H1 (cell line): ENCODE measurements around the gene CLDN25. TPM values are rescaled to one million over a fixed set of nuclear protein-coding genes. Genes with fewer than 3 reads are reported as not detected.

Experiments used
- CTCF ChIA-PET: fragments of 300-600 bp; sonication (Branson Sonifier 250); formaldehyde crosslinking; loops from one replicate; lab custom pipeline; 2021; ENCODE audit not compliant: partially characterized antibody; lab: Charles Lee
- POLR2A ChIA-PET: fragments of 300-600 bp; sonication (Branson Sonifier 250); formaldehyde crosslinking; loops from one replicate; lab custom pipeline; 2021; ENCODE audit warnings: inconsistent platforms; ENCODE audit not compliant: partially characterized antibody; lab: Charles Lee
- DNase-seq, 2 experiments: peaks; one replicate each; pipeline versions ENCODE4 v3.0.0 to v3.0.0-alpha.2; 2010 to 2022; ENCODE audit warnings: low spot score in 2 of 2, low read depth in 1 of 2, mixed read lengths in 1 of 2
- FAIRE-seq: peaks from 2 replicates; lab custom pipeline; 2011; peaks lifted over from hg19 to GRCh38; lab: Jason Lieb, UNC
- H2AFZ ChIP-seq: 2 replicates; pipeline ENCODE4 v1.8.1; 2012; ENCODE audit warnings: low read length, inconsistent platforms
- H2AK5ac ChIP-seq: 2 replicates; pipeline ENCODE4 v1.6.1; 2013; ENCODE audit warnings: low read depth, low read length
- H2BK120ac ChIP-seq: replicated peaks from 2 replicates; pipeline ENCODE3; 2013; ENCODE audit warnings: low read depth, low read length, inconsistent platforms
- H2BK12ac ChIP-seq: 2 replicates; pipeline ENCODE4 v1.6.1; 2013; ENCODE audit warnings: low read depth, low read length
- H2BK15ac ChIP-seq: 2 replicates; pipeline ENCODE4 v1.6.1; 2013; ENCODE audit warnings: low read length
- H2BK20ac ChIP-seq: 2 replicates; pipeline ENCODE4 v1.6.1; 2013; ENCODE audit warnings: low read length
- H2BK5ac ChIP-seq: 2 replicates; pipeline ENCODE4 v1.6.1; 2013; ENCODE audit warnings: low read depth, low read length
- H3K14ac ChIP-seq: 2 replicates; pipeline ENCODE4 v1.6.1; 2013; ENCODE audit warnings: inconsistent platforms; ENCODE audit not compliant: insufficient read length
- H3K18ac ChIP-seq: 2 replicates; pipeline ENCODE4 v1.6.1; 2013; ENCODE audit warnings: low read length; ENCODE audit errors: extremely low read depth
- H3K23ac ChIP-seq: 2 replicates; pipeline ENCODE4 v1.6.1; 2013; ENCODE audit warnings: inconsistent platforms; ENCODE audit not compliant: insufficient read length
- H3K23me2 ChIP-seq: 2 replicates; pipeline ENCODE4 v1.6.1; 2013; ENCODE audit warnings: low read depth, low read length
- H3K27ac ChIP-seq: 2 replicates; pipeline ENCODE4 v1.6.1; 2011; ENCODE audit warnings: low read depth, low read length, inconsistent platforms
- H3K27me3 ChIP-seq, 4 experiments: replicated peaks in 1 of 4; 1 replicate in 1 of 4; 2 replicates in 3 of 4; pipeline versions ENCODE4 v1.6.1 to v1.8.1; 2011 to 2013; ENCODE audit warnings: low read length in 3 of 4, mild to moderate bottlenecking in 3 of 4, inconsistent platforms in 2 of 4, mixed read lengths in 2 of 4, moderate library complexity in 1 of 4; ENCODE audit not compliant: control insufficient read depth in 3 of 4, insufficient read depth in 3 of 4; ENCODE audit errors: extremely low read depth in 1 of 4
- H3K36me3 ChIP-seq, 4 experiments: 2 replicates each; pipeline versions ENCODE4 v1.6.1 to v1.8.1; 2011 to 2013; ENCODE audit warnings: mild to moderate bottlenecking in 4 of 4, low read length in 3 of 4, moderate library complexity in 2 of 4, control low read depth in 1 of 4, inconsistent platforms in 1 of 4; ENCODE audit not compliant: insufficient read depth in 4 of 4, control insufficient read depth in 2 of 4
- H3K4ac ChIP-seq: replicated peaks from 2 replicates; pipeline ENCODE3; 2013; ENCODE audit warnings: low read length, low read depth, mixed read lengths, inconsistent platforms; ENCODE audit not compliant: insufficient read length
- H3K4me1 ChIP-seq, 4 experiments: replicated peaks in 1 of 4; 1 replicate in 1 of 4; 2 replicates in 3 of 4; pipeline versions ENCODE4 v1.6.1 to v1.8.1; 2011 to 2013; ENCODE audit warnings: low read length in 3 of 4, inconsistent platforms in 2 of 4, mixed read lengths in 1 of 4; ENCODE audit not compliant: insufficient read depth in 4 of 4, control insufficient read depth in 3 of 4
- H3K4me2 ChIP-seq, 2 experiments: 2 replicates each; pipeline versions ENCODE4 v1.6.1 to v1.8.1; 2011 to 2013; ENCODE audit warnings: low read depth in 2 of 2, low read length in 2 of 2, control low read depth in 1 of 2, inconsistent platforms in 1 of 2, mild to moderate bottlenecking in 1 of 2; ENCODE audit not compliant: insufficient read depth in 1 of 2
- H3K4me3 ChIP-seq, 4 experiments: fragments of 200-600, 300-600 bp in 1 of 4; sonication (generic), shearing (Covaris generic), sonication (Bioruptor Twin) in 1 of 4; 2 replicates each; pipeline versions ENCODE4 v1.5.1 to v1.8.1; 2011 to 2016; ENCODE audit warnings: low read length in 4 of 4, low read depth in 3 of 4, control low read depth in 2 of 4, inconsistent platforms in 2 of 4, mild to moderate bottlenecking in 2 of 4, mixed read lengths in 1 of 4, moderate library complexity in 1 of 4; ENCODE audit not compliant: insufficient read depth in 2 of 4; ENCODE audit errors: extremely low read depth in 1 of 4
- H3K56ac ChIP-seq: replicated peaks from 2 replicates; pipeline ENCODE3; 2013; ENCODE audit warnings: low read depth, mild to moderate bottlenecking, mixed read lengths, low read length, inconsistent platforms; ENCODE audit not compliant: insufficient read length
- H3K79me1 ChIP-seq: 2 replicates; pipeline ENCODE4 v1.6.1; 2013; ENCODE audit warnings: low read depth, low read length, control low read depth
- H3K79me2 ChIP-seq, 2 experiments: 2 replicates each; pipeline versions ENCODE4 v1.6.1 to v1.8.1; 2012 to 2013; ENCODE audit warnings: low read length in 2 of 2, mild to moderate bottlenecking in 2 of 2, inconsistent platforms in 1 of 2; ENCODE audit not compliant: insufficient read depth in 2 of 2, control insufficient read depth in 1 of 2
- H3K9ac ChIP-seq, 4 experiments: replicated peaks in 1 of 4; 1 replicate in 1 of 4; 2 replicates in 3 of 4; pipeline versions ENCODE4 v1.6.1 to v1.8.1; 2011 to 2013; ENCODE audit warnings: low read depth in 3 of 4, low read length in 3 of 4, control low read depth in 2 of 4, mild to moderate bottlenecking in 2 of 4, moderate library complexity in 2 of 4, inconsistent platforms in 1 of 4; ENCODE audit errors: extremely low read depth in 1 of 4
- H3K9me3 ChIP-seq, 2 experiments: 2 replicates each; pipeline versions ENCODE4 v1.6.1 to v1.8.1; 2012 to 2013; ENCODE audit warnings: mild to moderate bottlenecking in 2 of 2, moderate library complexity in 2 of 2, control low read depth in 1 of 2, inconsistent platforms in 1 of 2, low read depth in 1 of 2, low read length in 1 of 2, mixed read lengths in 1 of 2; ENCODE audit not compliant: insufficient read depth in 2 of 2
- H4K20me1 ChIP-seq, 2 experiments: replicated peaks in 1 of 2; 2 replicates each; pipeline versions ENCODE3 to v1.8.1; 2011 to 2013; ENCODE audit warnings: inconsistent platforms in 2 of 2, low read length in 2 of 2, mild to moderate bottlenecking in 1 of 2; ENCODE audit not compliant: insufficient read depth in 2 of 2, control insufficient read depth in 1 of 2
- H4K5ac ChIP-seq: 2 replicates; pipeline ENCODE4 v1.6.1; 2013; ENCODE audit warnings: low read length, low read depth, mixed read lengths, inconsistent platforms; ENCODE audit not compliant: insufficient read length
- H4K8ac ChIP-seq: 2 replicates; pipeline ENCODE4 v1.8.0; 2013; ENCODE audit warnings: mild to moderate bottlenecking, moderate library complexity, low read length, inconsistent platforms; ENCODE audit not compliant: insufficient read depth; ENCODE audit errors: extremely low read depth
- H4K91ac ChIP-seq: replicated peaks from 2 replicates; pipeline ENCODE3; 2013; ENCODE audit warnings: low read length, mixed read lengths, inconsistent platforms; ENCODE audit not compliant: insufficient read length
- CBX8 ChIP-seq: fragments of 300-800, 300-1000 bp; sonication (generic); IDR thresholded peaks from 2 replicates; pipeline ENCODE4 v1.7.1; 2016; ENCODE audit warnings: low read depth, low read length, borderline replicate concordance
- CHD2 ChIP-seq: IDR thresholded peaks from 2 replicates; pipeline ENCODE4 v1.6.1; 2012; ENCODE audit warnings: low read length, improper control_type of control experiment
- EP300 ChIP-seq, 2 experiments: IDR thresholded peaks; 1 replicate in 1 of 2; 2 replicates in 1 of 2; pipeline ENCODE4 v1.6.1; 2011 to 2012; ENCODE audit warnings: low read depth in 2 of 2, low read length in 2 of 2, mild to moderate bottlenecking in 2 of 2, borderline replicate concordance in 1 of 2, inconsistent platforms in 1 of 2, moderate library complexity in 1 of 2
- EZH2 ChIP-seq: fragments of 200-600 bp; sonication (generic); IDR thresholded peaks from 2 replicates; pipeline ENCODE4 v1.7.1; 2012; ENCODE audit warnings: low read depth, mild to moderate bottlenecking, moderate library complexity, low read length, inconsistent platforms; ENCODE audit not compliant: severe bottlenecking
- HDAC2 ChIP-seq, 2 experiments: fragments of 300-600 bp in 1 of 2; sonication (generic) in 1 of 2; IDR thresholded peaks; 2 replicates each; pipeline ENCODE4 v1.6.1; 2011 to 2012; ENCODE audit warnings: low read depth in 2 of 2, low read length in 2 of 2, mild to moderate bottlenecking in 2 of 2, moderate library complexity in 2 of 2, borderline replicate concordance in 1 of 2, inconsistent platforms in 1 of 2
- NRF1 ChIP-seq: IDR thresholded peaks from 2 replicates; pipeline ENCODE4 v1.6.1; 2011; ENCODE audit warnings: mild to moderate bottlenecking, low read depth, low read length, improper control_type of control experiment
- RAD21 ChIP-seq, 2 experiments: IDR thresholded peaks in 1 of 2; conservative IDR thresholded peaks in 1 of 2; 2 replicates each; pipeline ENCODE4 v1.6.1; 2011; ENCODE audit warnings: low read depth in 2 of 2, low read length in 2 of 2, improper control_type of control experiment in 1 of 2, inconsistent platforms in 1 of 2, mild to moderate bottlenecking in 1 of 2, moderate library complexity in 1 of 2
- SAP30 ChIP-seq: fragments of 300-600 bp; sonication (generic); IDR thresholded peaks from 2 replicates; pipeline ENCODE4 v1.7.1; 2012; ENCODE audit warnings: low read length, moderate library complexity, mild to moderate bottlenecking, inconsistent platforms; ENCODE audit not compliant: insufficient read depth, insufficient replicate concordance
- SIRT6 ChIP-seq: IDR thresholded peaks from one replicate; pipeline ENCODE4 v1.7.1; 2012; ENCODE audit warnings: low read length, inconsistent platforms
- SP1 ChIP-seq: IDR thresholded peaks from 2 replicates; pipeline ENCODE4 v1.6.1; 2011; ENCODE audit warnings: low read depth, low read length
- SRF ChIP-seq: IDR thresholded peaks from 2 replicates; pipeline ENCODE4 v1.6.1; 2011; ENCODE audit warnings: mild to moderate bottlenecking, low read depth, low read length, moderate library complexity
- TEAD4 ChIP-seq: IDR thresholded peaks from 2 replicates; pipeline ENCODE4 v1.6.1; 2012; ENCODE audit warnings: low read depth, low read length, inconsistent platforms, mixed read lengths
- YY1 ChIP-seq: IDR thresholded peaks from 2 replicates; pipeline ENCODE4 v1.6.1; 2011; ENCODE audit warnings: low read depth, mild to moderate bottlenecking, low read length
- polyA plus RNA-seq, 7 experiments: library from polyadenylated mRNA; depleted of rRNA in 3 of 7; stranded (reverse) in 5 of 7; unstranded in 2 of 7; fragments of >200 nt in 5 of 7; fragments of 200-250 nt in 2 of 7; gene quantifications; 1 replicate in 5 of 7; 2 replicates in 1 of 7; 4 replicates in 1 of 7; pipeline versions ENCODE4 v1.2.1 to v1.2.3, GENCODE V29; 2011 to 2013; ENCODE audit warnings: missing spikeins in 2 of 7, mixed read lengths in 2 of 7
- total RNA-seq: library from RNA; stranded (reverse); fragmentation: NEBNext Ultra II Directional; extraction: Animal tissue kit (Norgen Biotek cat#: 25700); gene quantifications from 2 replicates; pipeline ENCODE4 v1.2.1, GENCODE V29; 2021

CLDN25 gene
- total and polyA plus RNA-seq, 2 of the 8 experiments (the other 6 are each of a cell fraction or from before 2014, with no cell fraction given), result not detected

- no peak overlapping the region for H4K91ac ChIP-seq
- no peaks in the 10 kb centered on the region; the same call in 1 of the 2 replicates for H3K79me1 ChIP-seq
- H2BK5ac ChIP-seq, result no peak overlapping the region
- no peaks in the 10 kb centered on the region for H3K4me1 ChIP-seq
- no peaks in the 10 kb centered on the region for H3K27me3 ChIP-seq
- no peak overlapping the region for H3K18ac ChIP-seq
- H3K79me2 ChIP-seq, result no peaks in the 10 kb centered on the region
- H3K4me3 ChIP-seq, result no peak overlapping the region
- no peak overlapping the region for H2BK12ac ChIP-seq
- H3K56ac ChIP-seq, result no peak overlapping the region
- H3K9ac ChIP-seq, result no peak overlapping the region
- no peak overlapping the region for H2AK5ac ChIP-seq
- no peaks in the 10 kb centered on the region for H3K9me3 ChIP-seq
- no peak overlapping the region for H3K27ac ChIP-seq
- H2BK15ac ChIP-seq, result no peak overlapping the region
- no peak for TF ChIP-seq SP1
- no peak for TF ChIP-seq NRF1
- TF ChIP-seq CBX8, result no peak
- no peak for TF ChIP-seq TEAD4
- TF ChIP-seq EZH2, result no peak
- TF ChIP-seq SIRT6, result no peak
- TF ChIP-seq CHD2, result no peak
- TF ChIP-seq SAP30, result no peak
- TF ChIP-seq SRF, result no peak
- TF ChIP-seq RAD21 (IDR thresholded peaks at IDR 0.05 in 1 of 2, conservative IDR thresholded peaks at IDR 0.05 in 1 of 2; ENCODE audit: low read depth in 2 of 2, low read length in 2 of 2), result no peak
- no peak for TF ChIP-seq YY1
- TF ChIP-seq EP300 (IDR thresholded peaks at IDR 0.05; ENCODE audit: borderline replicate concordance in 1 of 2, low read depth in 2 of 2, low read length in 2 of 2), result no peak
- TF ChIP-seq HDAC2 (IDR thresholded peaks at IDR 0.05; ENCODE audit: borderline replicate concordance in 1 of 2, low read depth in 2 of 2, low read length in 2 of 2), result no peak
- TF ChIP-seq, all 59 proteins: peak for 0
- no peak overlapping the region for H2BK20ac ChIP-seq
- no peak overlapping the region for H3K23ac ChIP-seq
- peaks cover 21 to 88% (median 67%) of the 10 kb centered on the region in 4 experiments for H3K36me3 ChIP-seq
- no peak overlapping the region for H4K8ac ChIP-seq
- no peaks in the 10 kb centered on the region for H3K23me2 ChIP-seq
- ChIA-PET POLR2A (interaction anchor here (1.2 to 1.5 kb wide), 2 partner anchors 9 to 70 kb away, joined by 3 to 8 read pairs; partner anchors contain the start of gene USP28), CTCF (interaction anchor here (0.6 to 3.4 kb wide), 24 partner anchors 9 to 461 kb away, joined by 3 to 22 read pairs (median 5); partner anchors contain the start of gene HTR3A)
- peaks cover 0 to 2% of the 10 kb centered on the region in 2 experiments for H4K20me1 ChIP-seq
- H2AFZ ChIP-seq, result no peak overlapping the region
- FAIRE-seq (no peak), DNase-seq (no peak)
- H3K4ac ChIP-seq, result no peak overlapping the region
- H3K4me2 ChIP-seq, result no peak overlapping the region
- H3K14ac ChIP-seq, result no peak overlapping the region
- H2BK120ac ChIP-seq, result no peak overlapping the region
- no peak overlapping the region for H4K5ac ChIP-seq
These were observed 26.0 kb downstream of the CLDN25 start for GRCh38 chr11:113805640-113806039.
